Inflammatory macrophage (primary cell): ENCODE data around the gene CASZ1.
A peak's percentile ranks its signal among the peaks of the same experiment; 100 is the strongest.

Experiments
- DNase-seq, 2 donors: peaks; one replicate each; pipeline ENCODE4 v3.0.0-alpha.2; 2020 to 2022

The CASZ1 gene

DNA sequence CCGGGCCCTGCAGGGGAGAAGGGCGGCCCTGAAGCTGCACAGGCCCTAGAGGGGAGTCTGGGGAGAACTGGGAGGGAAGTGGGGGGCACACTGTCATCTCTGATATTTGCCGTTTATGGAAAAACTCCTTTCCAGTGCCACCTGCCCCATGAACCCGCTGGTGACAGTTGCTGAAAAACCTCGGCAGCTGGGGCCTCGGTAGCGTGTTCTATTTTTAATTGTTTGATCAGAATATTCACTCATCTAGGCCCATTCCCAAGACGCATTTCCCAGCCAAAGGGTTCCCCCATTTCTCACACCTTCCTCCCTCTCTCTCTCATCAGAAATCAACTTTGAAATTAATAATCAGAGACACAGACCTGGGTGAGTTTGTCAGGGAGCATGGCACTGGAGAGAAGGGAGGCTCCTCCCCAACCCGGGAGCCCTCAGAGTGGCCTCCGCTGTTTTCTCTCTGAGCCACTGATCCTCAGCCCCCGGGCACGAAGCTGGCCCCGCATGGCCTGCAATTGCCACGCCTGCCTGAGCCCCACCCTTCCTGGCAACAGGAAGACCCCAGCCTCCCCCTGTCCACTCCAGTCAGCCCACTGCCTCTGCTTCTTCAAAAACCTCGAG is 111.1 kb downstream of the CASZ1 start:
- no peak for DNase-seq

DNA sequence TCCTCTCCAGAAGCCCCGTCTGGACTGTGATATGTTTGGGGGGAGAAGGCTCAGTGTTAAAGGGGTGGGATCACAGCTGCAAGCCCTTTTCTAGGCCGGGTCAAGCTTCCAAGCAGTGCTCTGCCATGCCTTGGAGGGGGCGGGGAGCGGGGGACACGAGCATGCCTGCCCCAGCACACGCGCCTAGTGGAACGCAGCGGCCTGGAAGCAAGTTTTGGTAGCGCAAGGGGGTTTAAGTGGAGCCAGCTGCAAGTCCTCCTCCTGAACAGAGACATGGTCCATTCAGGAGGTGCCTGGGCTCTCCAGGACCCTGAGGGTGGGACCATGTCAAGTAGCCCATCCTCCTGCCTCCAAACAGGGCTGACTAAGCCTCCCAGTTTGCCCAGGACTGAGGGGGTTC is 112.2 kb downstream of the CASZ1 start:
- no peak for DNase-seq

DNA sequence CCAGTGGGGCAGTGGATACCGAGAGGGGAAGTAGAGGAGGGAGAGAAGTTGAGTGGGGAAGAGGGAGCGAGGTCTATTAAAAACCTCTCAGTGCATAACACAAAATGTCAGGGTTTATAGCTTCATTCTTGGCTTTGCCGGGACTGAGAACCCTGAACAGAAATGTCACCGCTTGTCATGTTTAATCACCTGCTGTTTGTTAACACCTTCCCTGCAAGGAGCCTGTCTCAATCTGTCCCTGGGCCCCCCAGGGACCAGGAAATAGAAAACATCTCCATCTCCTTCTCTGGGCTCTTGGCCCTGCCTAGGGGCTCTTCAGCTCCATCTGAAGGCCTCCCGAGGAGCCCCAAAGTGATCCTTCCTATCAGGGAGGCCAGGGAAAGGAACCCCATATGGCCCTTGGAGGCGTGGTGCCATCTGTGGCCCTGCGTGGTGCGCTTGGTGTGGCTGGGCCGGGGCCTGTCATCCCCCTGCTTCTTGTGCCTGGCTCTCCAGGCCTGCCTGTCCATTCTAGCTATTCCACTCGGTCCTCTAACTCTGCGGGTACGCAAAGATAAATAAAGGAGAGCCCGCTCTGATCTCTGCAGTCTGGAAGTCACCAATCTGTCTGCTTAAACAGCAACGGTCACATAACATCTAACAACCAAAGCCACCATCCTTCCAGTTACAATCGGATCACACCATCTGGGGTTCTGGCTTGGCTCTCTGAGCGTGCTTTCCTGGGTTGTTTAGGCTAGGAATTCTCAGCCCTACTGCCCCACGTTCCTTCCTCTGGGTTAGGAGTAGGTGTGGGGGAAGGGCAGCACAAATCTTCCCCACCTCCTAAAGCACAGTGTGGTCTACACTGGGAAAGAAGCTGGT is 113.8 kb downstream of the CASZ1 start:
- no peak for DNase-seq

DNA sequence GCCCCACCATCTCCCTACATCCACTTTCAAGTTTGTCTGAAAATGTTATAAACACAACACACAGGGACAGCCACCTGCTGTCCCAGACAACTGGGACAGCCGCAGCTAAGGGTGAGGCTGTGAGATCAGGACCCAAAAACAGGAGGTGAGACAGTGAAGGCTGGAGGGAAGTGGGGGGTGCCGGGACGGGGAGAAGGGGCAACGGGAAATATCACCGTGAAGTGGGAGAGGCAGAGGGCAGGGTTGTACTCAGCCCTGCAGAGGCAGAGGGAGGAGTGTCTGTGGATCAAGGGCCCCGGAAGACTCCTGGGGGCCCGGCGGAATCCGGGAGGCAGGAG is 114.4 kb downstream of the CASZ1 start:
- no peak for DNase-seq

DNA sequence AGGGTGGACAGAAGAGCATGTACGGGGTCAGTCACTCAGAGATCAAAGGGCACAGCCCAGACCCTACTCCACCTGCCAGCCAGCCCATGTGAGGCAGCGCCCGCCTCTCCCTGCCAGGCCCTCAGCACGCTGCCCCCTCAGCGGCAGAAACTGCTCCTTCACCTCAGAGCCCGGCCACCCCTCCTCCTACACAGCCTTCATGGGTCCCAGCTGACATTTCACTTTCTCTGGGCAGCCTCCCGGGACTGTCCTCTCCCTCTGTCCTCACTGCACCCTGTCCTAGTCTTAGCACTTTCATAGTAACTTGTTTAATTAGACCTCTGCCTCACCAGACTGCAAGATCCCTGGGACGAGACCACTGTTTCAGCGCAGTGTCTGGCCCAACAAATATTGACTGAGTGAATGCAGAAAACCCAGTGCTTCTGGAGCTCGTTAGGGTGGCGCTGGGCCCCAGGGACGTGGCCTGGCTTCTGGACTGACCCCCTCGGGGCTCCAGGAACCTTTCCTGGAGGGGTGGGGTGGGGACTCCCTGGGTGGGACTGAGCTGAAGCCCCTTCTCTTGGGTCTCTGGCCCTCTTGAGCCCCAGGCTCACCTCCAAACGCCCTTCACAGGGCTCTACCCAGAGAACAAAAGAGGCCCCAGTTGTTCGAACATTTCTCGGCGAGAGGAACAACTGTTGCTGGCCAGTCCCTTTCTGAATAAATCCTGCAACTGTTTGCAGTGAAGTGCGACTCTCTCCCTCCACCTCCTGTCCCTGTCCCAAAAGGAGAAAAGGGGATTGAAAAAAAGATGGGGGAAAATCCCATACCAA is 114.9 kb downstream of the CASZ1 start:
- DNase-seq, result no peak

DNA sequence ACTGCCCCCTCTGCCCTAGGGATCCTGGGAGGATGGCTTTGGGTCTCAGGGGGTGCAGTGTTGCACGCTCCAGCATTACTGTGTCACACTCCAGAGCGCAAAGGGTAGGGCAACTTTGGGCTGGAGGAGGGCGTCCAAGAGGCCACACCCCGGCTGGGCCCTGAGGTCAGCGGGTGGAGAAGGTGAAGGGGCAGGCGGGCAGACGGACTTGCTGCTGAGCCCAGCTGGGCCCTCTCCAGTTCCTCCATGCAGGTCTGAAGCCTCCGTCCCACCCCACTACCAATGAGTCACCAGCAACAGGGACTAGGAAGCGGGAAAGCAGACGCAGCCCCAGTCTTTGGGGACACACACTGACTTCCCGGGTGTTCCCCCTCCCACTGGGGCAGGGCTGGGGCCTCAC is 116.0 kb downstream of the CASZ1 start:
- peak in 1 of 2 donors; percentile 7 for DNase-seq

DNA sequence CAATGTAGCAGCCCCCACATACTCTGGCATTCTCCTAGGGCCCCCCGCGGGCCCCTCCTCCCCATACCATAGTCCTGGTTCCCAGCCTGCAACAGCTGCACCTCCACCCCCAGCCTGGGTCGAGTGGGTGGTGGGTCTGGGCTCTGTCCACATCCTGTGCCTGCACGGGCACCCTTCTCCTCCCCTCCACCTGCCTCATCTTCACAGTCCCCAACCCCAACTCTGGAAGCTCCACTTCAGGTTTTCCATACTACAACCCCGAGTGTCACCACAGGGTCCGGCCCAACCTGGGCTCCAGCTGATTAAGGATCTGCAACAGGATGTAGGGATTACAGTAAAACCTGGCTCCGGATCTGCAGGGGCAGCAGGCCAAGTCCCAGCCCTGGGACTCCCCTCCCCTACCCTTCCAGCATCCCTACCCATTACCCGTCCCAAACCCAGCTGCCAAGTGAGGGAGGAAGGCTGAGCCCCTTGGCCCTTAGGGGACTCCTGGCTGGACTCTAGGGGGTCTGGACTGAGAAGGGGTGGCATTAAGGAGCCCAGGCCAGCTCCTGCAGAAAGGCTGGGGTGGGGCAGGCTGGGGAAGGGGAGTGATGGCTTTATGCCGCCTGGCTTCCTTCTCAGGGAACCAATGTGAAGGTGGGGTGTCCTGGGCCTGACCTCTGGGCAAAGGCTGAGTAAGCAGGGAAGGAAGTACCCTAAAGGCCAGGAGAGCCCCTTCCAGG is 116.8 kb downstream of the CASZ1 start:
- no peak for DNase-seq

DNA sequence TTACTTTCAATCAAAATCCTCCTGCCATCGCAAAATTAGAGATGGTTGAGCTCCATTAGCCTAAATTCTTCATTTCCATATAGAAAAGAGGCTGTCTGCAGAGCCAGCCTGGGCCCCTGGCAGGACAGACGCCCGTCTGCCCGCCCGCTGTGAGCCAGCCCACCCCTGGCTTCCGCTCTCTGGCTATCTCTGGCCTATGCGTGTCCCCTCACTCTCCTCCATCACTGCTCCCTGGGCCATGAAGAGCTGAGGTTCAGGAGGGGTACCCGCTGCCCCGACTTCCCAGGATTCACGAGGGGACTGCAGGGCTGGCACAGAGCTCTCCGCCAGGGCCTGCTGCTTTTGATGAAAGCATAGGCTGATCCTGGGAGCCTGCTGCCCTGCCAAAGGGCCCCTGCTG is 117.6 kb downstream of the CASZ1 start:
- DNase-seq, result no peak

DNA sequence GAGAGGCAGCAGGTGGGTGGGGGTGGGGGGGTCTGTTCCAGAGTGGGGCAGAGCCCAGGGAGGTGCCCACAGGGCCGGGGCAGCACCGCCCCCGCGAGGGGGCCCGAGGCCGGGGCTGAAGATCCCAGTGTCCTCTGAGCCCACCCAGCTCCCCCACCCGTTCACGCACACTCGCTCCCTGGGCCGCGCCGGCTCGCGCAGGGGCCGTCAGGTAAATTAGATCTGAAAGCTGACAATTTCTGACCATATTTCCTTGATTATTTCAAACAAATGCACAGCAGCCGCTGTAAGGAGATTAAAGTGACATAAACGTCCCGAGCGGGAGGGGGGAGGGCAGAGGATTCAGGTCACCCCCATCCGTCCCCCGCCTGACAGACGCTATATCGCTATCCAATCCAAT is 118.0 kb downstream of the CASZ1 start:
- no peak for DNase-seq

DNA sequence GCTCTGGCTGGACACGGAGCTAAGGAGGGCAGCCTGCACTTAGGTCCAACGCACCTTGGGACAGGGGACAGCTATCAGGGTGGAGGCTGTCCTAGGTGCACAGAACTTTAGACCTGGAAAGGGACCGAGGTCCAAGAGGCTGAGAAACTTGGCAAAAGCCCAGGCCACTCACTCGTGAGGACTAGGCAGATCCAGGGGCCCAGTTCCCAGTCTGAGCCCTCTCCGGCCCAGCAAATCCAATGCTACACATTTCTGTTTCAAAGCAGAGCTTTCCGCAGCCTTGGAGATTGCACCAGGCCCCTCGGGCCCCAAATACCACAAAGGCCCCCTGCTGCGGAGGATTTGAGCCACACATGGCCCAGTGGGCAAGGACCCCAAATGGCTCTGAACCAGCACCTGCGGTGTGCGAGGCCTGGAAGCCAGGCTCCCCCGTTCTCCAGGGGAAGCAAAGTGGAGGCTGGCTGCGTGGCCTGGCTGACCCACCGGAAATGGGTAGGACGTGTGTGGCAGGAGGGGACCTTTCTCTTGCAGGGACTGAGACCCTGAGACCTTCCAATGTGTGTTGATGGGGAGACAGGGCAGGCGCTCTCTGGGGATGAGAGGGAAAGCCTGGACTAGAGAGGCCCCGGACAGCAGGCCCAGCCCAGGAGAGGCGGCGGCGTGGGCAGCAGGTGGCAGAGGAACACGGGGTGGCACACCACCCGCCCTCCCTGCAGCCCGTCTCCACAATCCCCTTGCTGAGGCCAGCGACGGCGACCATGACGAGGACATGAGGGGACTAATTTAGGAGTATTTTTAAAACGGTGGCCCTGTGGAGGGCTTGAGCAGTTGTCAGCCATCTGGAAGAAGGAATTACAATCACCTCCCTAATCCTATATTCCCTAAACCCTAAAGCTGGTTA is 118.7 kb downstream of the CASZ1 start:
- DNase-seq, result no peak

DNA sequence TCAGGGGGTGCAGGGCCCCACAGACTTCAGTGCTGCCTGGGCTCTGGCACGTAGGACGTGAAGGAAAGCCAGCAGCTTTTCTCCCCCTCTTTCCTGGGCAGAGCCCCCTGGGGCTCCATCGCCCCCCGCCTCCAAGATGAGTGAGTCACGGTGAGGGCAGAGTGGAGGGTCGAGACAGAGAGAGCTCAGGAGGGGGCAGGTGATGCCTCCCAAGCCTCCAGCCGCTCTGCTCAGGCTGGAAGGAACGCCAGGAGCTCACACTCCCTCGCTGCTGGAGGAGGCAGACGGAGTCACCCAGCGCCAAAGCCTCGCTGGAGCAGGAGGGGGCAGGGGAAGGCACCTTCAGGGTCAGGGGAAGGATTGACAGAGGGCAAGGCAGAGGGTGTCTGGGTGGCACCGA is 119.5 kb downstream of the CASZ1 start:
- DNase-seq, result no peak

DNA sequence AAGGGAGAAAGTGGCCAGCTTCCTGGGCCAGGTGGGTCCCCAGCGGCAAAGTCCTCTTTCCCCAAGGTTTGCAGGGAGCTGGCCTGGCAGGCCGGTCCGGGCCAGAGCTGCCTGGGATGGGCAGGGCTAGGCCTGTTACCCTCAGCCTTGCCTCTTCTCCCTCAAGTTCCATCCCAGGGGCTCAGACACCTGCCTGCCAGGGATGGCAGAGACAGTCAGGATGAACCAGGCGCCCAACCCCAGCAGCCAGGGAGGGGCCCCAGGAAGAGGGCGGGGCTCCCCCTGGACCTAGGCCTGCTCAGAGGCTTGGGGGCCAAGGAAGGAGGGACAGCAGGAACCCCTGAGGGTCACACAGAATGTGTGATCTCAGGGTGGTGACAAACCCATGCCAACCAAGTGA is 120.6 kb downstream of the CASZ1 start:
- DNase-seq, result no peak

DNA sequence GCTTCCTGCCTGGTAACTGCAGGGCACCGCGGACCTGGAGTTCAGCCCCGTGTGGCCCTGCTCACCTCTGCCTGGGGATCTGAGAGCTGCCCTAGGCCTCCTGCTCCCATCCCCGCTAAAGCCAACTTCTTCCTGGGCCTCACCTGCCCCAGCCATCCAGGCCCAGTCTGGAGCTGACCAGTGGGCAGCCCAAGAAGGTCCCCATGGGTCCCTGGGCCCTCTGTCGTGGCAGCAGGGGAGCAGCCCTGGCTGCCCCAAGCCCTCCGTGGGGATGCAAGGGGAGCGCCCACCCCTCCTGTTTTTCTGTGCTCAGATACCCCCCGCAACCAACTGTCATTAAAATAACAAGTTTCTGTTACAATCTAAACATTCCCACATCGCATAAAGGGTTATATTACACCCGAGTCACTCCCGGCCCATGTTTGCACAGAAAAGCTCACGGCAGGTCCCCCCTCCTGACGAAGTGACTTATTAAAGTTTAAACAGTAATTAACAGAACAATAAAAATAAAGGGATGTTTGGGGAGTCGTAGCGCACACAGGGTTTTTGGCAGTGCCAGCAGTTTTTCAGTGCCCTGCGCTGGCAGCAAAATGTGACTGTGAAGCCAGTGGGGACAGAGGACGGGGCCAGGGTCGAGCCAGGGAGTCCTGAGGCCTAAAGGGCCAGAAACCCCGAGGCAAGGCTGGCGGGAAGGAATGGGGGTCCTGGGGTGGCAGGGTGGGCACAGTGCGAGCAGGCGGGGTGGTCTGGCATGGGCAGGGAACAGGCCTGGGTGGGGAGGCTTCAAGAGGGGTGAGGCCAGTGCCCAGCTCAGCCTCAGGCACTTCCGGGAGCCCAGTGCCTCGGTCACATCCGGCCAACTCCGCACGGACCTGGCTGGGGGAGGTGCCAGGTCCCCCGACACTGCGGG is 121.5 kb downstream of the CASZ1 start:
- DNase-seq, result no peak

DNA sequence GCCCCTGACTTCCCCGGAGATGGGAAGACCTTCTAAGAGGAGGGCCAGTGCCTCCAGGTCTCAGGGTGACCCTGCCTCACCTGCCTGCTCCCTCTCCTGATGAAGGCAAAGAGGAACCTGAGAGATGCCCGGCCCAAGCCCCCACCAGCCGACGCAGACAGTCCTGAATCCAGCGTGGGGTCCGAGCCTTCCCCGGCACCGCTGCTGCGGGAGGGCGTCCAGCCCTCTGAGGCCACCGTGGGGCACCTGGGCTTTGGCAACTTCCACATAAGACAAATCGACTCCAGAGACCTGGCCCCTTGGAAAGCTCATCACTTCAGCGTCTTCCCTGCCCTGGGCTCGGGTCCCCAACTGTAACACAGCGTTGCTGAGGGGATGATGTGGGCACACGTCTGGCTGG is 122.2 kb downstream of the CASZ1 start:
- no peak for DNase-seq

DNA sequence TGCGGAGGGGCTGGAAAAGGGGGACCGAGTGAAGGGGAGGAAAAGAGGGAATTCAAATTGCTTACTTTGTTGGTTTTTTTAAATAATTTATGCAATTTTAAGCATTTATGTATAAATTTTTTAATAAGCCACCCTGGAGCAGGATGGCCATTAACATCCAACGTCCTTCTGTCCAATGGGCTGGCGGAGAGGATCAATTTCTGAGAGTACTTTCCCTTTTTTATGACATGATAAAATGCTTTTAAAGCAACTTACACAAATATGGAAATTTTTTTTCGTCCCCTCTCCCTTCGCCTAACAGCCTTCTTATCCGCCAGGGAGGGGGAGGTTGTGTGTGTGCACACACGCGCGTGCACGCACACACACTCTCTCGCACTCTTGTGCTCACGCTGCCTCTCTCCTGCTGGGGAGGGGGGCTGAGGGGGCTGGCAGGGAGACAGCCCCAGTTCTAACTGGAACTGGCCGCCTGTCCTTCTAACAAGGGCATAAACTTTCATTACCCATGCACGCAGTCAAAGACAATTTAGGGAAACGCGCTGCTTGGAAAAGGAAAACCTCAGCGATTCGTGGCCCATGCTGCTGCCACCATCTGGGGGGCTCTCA is 123.2 kb downstream of the CASZ1 start:
- DNase-seq, result no peak

DNA sequence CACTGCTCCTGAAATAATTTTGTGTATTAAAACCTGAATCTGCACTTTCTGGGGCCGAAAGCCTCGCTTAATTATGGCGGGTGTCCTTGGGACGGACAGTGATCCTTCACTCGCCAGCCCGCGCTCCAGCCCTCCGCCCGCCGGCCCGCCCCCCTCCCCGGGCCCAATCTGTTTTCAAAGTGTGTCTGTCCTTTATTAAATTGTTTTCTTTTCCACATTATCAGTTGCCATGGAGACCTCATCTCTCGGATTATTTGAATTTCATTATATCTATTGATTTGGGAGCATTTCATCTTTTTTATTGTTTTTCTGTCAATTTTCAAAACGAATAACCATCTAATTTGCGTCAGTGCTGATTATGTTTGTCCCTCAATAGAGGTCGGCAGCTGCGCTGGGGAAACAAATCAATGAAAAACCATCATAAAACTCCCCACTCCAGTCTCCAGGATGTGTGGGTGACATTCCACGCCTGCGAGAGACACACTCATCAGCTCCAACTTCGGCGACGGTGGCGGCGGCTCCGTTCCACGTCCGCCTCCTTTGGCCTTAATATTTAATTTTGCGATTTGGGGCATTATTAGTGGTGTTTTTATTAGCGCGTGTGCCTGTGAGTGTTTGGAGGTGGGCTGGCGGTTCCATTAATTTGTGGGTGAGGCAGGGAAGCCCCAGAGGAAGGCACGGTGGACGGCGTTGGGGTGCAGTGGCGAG is 123.9 kb downstream of the CASZ1 start:
- DNase-seq, result no peak

DNA sequence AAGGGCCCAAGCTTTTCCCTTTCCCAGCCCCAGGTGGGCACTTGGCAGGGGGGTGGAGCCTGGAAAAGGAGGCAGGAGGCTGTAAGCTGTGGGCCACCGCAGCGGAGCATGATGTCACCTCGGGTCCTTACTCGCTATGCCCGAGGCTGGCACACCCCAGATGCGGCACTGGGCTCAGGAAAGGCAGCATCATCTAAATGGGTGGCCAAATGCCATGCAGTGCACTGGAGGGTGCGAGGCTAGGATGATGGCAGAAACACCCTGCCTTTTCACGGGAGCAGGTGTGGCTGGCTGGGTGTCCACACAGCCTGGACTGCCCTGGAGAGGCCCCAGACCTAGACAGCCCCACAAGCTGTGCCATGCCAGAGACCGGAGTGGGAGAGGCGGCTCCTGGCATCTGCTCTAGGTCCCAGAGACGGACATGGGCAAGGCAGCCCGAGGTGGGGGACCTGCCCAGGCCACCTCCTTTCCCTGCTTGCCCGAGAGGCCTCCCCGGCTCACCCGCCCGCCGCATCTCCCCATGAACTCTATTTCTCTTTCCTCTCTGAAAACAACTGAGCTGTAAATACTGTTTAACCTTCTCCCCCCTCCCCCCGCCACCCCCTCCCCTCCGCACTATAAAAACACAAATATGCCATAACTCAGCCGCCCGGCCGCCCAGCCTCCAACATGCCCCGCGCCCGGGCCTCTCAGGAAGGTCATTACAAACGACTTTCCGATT is 124.7 kb downstream of the CASZ1 start:
- DNase-seq, result no peak

DNA sequence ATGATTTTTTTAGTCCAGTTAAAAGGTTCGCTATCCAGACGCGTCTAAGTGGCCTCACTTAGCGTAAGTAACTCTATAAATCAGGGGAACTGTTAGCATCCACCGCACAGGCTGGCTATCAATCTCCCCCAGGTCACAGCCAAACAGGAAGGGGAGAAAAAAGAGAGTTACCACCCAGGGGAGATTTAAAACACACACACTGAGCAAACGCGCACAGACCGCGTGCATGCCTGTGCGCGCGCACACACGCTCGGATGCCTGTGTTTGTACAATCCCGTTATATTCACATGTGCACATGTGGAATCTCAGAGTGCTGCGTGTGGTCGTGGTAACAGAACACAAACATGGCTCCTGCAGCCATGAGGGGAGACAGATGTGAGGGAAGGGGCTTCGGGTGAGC is 125.4 kb downstream of the CASZ1 start:
- DNase-seq, result no peak

DNA sequence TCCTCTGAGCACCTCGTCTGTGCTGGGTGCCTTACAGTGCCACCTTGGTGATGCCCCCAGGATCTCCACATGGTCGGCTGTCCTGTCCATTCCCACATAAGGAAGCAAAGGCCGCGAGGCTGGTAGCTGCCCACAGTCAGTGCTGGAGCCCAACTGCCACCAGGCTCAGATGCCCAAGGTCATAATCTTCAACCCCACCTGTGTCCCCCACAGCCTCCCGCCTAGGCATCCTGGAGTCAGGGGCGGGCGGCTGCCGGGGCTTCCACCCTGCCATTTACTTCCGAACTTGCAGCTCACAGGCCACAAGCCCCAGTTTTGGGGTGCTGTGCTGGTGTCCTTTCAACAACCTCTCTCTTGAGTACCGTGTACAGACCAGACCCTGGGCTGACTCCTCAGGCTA is 126.3 kb downstream of the CASZ1 start:
- DNase-seq, result no peak
